Activated T-helper 2 cell treated with anti-CD3 and anti-CD28 coated beads, Interferon-gamma antibody, Interleukin-2, Interleukin-4, amounts not matched to agents 10 μg/mL and 5 μg/mL and 100 μg/mL, durations not matched to agents 14 hours and 24 hours and 36 hours (primary cell): ENCODE results near the gene WASF3. TPM values are rescaled to one million over a fixed set of nuclear protein-coding genes. Genes with fewer than 3 reads are reported as not detected.

Experiments used
- DNase-seq: peaks from one replicate; pipeline ENCODE4 v3.0.0; 2021; ENCODE audit warnings: low spot score
- H3K27ac Mint-ChIP-seq: one replicate; pipeline ENCODE4 v1.8.0; 2021; ENCODE audit warnings: mixed read lengths
- H3K27me3 Mint-ChIP-seq: one replicate; pipeline ENCODE4 v1.8.0; 2021; ENCODE audit warnings: low read depth, mixed read lengths
- H3K36me3 Mint-ChIP-seq: one replicate; pipeline ENCODE4 v1.8.0; 2021; ENCODE audit warnings: low read depth, mixed read lengths
- H3K4me1 Mint-ChIP-seq: one replicate; pipeline ENCODE4 v1.8.0; 2021; ENCODE audit warnings: low read depth, mixed read lengths
- H3K4me3 Mint-ChIP-seq: one replicate; pipeline ENCODE4 v1.8.0; 2021; ENCODE audit warnings: low read depth, mild to moderate bottlenecking, moderate library complexity, mixed read lengths
- H3K9me3 Mint-ChIP-seq: one replicate; pipeline ENCODE4 v1.8.0; 2021; ENCODE audit warnings: mixed read lengths
- intact Hi-C: fragments of 100-400 bp; cut with micrococcal nuclease; formaldehyde crosslinking; loops from one replicate; pipeline ENCODE4 v1.15.1; 2023
- total RNA-seq: library from RNA; stranded (reverse); gene quantifications from 2 replicates; pipeline ENCODE4 v1.2.3, GENCODE V29; 2022

WASF3 gene
- total RNA-seq, 1 donor from 2014 or later = 0.25 TPM

DNA sequence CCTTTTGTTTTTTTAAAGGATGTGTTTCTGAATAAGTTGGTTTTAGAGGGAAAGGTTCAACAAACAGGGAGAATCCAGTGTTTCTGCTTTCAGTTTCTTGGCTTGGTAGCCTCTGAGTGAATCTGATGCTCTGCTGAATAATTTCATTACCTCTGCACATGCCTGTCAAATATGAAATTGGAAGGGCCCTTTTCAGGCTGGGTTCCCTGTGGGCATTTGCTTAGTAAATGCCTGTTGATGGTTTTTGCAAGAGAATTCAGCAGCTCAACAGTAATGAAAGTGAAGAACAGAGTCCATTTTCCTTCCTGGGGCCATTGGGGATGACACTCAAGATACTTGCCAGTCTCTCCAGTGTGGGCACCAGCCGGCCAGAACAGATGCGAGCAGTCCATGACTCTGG lies 128.8 kb downstream of the WASF3 start:
- Mint-ChIP-seq H3K4me3 (no peak overlapping the region), H3K9me3 (peaks cover 10% of the 10 kb centered on the region), H3K27me3 (no peaks in the 10 kb centered on the region), H3K4me1 (no peaks in the 10 kb centered on the region), H3K36me3 (no peaks in the 10 kb centered on the region), H3K27ac (no peak overlapping the region)
- no peak for DNase-seq
- intact Hi-C loops = no loop called here

DNA sequence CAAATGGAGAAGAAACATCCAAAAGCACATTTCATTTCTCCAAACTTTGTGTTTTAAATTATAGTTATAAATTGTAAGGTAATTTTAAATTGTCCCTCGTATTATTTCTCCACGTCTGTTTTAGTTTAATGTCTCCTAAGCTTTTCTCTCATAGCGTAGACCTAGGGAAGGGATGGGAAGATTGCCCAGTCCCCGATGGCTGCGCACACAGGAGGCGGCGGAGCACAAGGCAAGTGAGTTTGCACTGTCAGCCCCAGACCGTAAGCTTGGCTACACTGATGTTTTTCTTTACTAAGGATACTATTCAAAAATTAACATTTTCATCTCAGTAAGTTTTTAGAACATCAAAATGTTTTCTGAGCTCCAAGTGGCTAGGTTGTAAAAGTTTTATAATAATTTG lies 130.8 kb downstream of the WASF3 start:
- Mint-ChIP-seq H3K36me3 (no peaks in the 10 kb centered on the region), H3K27me3 (no peaks in the 10 kb centered on the region), H3K9me3 (peaks cover 16% of the 10 kb centered on the region), H3K4me1 (no peaks in the 10 kb centered on the region), H3K27ac (no peak overlapping the region), H3K4me3 (no peak overlapping the region)
- intact Hi-C loops = no loop called here
- DNase-seq = no peak

DNA sequence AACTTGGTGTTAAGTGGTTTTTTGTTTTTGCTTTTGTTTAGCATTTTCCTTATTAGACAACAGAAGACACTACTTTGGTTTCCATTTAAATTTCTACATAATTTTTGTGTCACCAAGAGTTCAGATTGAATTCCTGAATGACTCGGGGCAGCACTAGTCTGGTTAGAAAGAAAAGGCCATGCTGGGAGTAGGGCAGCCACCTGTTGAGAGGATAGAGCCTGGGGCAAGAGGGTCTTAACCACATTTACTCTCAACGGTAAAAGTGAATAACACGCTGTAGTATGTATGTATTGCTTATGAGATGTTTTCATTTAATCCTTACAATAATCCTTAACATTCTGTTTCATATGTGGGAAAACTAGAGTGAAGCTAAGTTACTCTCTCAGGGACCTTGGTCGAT lies 131.5 kb downstream of the WASF3 start:
- Mint-ChIP-seq H3K9me3 (peaks cover 16% of the 10 kb centered on the region), H3K27me3 (no peaks in the 10 kb centered on the region), H3K36me3 (no peaks in the 10 kb centered on the region), H3K4me3 (no peak overlapping the region), H3K4me1 (no peaks in the 10 kb centered on the region), H3K27ac (no peak overlapping the region)
- DNase-seq = no peak
- intact Hi-C loops = no loop called here

DNA sequence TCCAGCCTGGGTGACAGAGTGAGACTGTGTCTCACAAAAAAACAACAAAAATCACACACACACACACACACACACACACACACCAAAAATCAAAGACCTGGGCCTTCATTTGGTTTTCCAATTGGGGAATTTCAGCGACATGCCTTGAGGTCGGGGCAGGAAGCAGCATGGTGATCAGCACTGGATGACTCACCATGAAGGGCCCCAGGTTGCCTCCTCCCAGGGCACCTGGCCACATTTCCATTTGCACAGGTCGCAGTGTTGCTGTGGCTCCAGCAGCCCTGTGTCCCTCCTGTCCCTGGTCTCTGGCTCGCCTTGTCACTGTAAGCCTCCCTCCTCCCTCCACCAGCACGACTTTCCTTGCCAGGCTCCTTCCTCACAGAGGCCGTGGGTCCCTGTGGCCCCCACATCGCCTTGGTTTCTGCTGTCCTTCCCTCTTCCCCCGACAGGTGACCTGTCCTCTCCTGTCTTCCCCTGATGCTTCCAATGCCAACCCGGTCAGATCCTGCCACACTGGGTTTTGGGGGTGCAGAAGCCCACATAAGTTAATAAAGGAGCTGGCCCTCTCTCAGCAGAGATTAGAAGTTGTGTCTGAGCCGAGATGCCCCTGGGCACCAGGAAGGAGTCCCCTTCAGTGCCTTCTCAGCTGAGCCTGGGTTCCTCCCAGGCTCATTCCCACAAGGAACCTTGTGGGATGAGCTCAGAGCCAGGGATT lies 136.4 kb downstream of the WASF3 start:
- Mint-ChIP-seq H3K9me3 (peaks cover 16% of the 10 kb centered on the region), H3K27me3 (no peaks in the 10 kb centered on the region), H3K4me1 (peaks cover 2% of the 10 kb centered on the region), H3K27ac (no peak overlapping the region), H3K4me3 (no peak overlapping the region), H3K36me3 (no peaks in the 10 kb centered on the region)
- DNase-seq = no peak
- intact Hi-C loops = no loop called here

DNA sequence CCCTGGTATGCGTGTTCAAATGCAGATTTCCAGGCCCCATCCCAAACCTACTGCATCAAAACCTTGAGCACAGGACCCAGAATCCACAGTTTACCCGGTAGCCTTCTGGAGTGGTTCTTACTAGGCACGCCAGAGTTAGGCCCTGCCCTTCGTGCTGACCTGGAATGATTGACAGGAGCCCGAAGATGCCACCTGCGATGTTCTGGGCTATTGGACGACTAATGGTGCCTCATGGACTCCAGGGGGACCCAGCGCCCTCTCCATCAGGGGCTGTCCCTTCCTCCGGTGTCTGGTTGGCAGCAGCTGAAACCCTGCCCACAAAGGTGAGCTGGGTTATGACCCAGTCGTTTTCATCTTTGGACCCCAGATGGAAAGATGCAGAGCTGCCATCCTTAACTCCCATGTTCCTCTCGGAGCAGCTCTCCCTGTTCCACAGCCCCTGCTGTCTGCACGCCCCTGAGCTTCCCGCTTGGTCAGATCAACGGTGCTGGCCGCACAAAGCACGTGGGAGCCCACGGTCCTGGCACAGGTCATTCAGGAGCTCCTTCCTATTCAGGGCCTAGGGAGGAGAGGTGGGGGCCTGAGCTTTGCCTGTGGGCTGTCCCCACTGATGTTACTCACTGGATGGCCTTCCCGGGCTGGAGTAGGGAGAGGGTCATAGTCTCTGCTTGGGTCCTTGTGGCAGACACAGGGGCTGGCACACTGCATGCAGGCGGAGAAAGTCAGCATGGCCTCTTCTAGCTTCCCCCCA lies 137.3 kb downstream of the WASF3 start:
- Mint-ChIP-seq H3K36me3 (no peaks in the 10 kb centered on the region), H3K27ac (no peak overlapping the region), H3K4me3 (no peak overlapping the region), H3K9me3 (peaks cover 16% of the 10 kb centered on the region), H3K27me3 (no peaks in the 10 kb centered on the region), H3K4me1 (peaks cover 2% of the 10 kb centered on the region)
- DNase-seq = no peak
- intact Hi-C loops = no loop called here

DNA sequence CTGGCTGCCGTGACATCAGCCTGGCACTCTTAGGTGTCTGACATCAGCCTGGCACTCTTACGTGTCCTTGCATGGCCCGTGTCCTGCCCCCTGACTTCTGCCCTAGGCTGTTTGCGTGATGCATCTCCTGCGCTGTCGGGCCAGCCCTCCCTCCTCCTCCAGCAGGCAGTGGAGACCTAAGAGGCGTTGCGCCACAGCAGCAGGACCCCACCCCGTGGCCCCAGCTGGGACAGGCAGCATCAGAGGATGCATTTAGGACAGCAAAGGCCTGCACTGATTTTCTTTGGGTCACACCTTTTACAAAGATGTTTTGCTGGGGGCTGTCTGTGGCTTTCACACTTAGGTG lies 137.8 kb downstream of the WASF3 start:
- intact Hi-C loops = no loop called here
- DNase-seq = no peak
- Mint-ChIP-seq H3K36me3 (no peaks in the 10 kb centered on the region), H3K9me3 (peaks cover 10% of the 10 kb centered on the region), H3K27ac (no peak overlapping the region), H3K4me3 (no peak overlapping the region), H3K4me1 (peaks cover 2% of the 10 kb centered on the region), H3K27me3 (no peaks in the 10 kb centered on the region)

DNA sequence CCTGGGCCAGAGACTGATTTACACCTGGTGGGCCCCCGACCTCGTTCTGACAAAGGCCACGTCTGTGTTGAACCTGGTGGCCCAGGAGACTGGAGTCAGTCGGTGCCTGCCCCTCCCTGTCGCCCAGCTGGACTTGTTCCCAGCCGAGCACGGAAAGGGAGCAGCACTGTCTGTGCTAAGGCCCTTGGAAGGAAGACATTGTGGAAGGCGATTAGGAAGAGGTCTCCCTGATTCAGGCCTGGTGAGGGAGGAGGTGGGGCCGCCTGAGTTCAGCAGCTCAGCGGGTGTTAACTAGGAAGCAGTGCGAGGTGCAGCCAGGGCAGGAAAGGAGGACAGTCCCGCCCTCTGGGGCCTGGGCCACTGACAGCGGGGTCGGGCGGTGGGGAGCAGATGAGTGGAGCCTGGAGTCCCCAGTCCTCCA lies 138.4 kb downstream of the WASF3 start:
- DNase-seq = no peak
- intact Hi-C loops = no loop called here
- Mint-ChIP-seq H3K27ac (no peak overlapping the region), H3K27me3 (no peaks in the 10 kb centered on the region), H3K36me3 (no peaks in the 10 kb centered on the region), H3K9me3 (peaks cover 10% of the 10 kb centered on the region), H3K4me1 (peaks cover 2% of the 10 kb centered on the region), H3K4me3 (no peak overlapping the region)

DNA sequence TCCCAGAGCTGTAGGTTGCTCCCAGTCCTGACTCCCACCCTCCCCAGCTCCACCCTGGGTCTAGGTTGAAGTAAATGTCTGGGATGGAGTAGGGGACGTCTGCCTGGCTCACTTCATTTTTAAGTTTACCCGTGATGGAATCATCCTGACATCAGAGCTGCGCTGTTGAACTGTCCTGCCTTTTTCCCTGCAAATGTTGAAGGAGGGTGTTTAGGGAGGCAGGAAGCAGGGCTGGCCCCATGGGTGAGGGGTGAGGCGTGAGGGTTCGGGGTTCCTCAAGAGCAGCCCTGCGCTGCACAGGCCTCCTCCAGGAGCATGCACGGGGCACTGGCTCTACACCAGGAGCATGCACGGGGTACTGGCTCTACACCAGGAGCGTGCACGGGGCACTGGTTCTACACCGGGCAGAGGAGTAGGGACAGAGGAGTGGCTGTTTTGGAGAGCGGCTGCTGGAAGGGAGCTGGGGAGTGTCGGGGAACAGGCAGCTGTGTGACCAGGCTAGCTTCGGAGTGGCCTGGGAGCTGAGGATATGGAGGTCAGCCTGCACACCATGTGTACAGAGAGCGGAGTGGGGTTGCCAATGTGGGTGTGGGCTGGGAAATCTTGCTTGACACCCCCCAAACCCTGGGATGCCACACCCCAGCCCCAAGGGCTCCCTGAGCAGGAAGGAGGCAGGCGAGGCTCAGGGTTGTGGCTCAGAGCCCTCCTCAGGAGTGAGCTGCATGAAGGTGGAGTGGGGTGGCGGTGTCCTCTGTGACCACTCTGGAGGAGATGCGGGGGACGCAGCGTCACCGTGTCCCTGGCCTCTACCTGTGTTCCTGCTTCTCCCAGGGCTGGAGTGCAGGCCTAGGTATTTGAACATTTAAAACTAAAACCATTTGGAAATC lies 139.8 kb downstream of the WASF3 start:
- intact Hi-C loops = no loop called here
- Mint-ChIP-seq H3K27ac (no peak overlapping the region), H3K4me3 (no peak overlapping the region), H3K27me3 (peaks cover 2% of the 10 kb centered on the region), H3K4me1 (peaks cover 2% of the 10 kb centered on the region), H3K36me3 (no peaks in the 10 kb centered on the region), H3K9me3 (no peaks in the 10 kb centered on the region)
- no peak for DNase-seq

DNA sequence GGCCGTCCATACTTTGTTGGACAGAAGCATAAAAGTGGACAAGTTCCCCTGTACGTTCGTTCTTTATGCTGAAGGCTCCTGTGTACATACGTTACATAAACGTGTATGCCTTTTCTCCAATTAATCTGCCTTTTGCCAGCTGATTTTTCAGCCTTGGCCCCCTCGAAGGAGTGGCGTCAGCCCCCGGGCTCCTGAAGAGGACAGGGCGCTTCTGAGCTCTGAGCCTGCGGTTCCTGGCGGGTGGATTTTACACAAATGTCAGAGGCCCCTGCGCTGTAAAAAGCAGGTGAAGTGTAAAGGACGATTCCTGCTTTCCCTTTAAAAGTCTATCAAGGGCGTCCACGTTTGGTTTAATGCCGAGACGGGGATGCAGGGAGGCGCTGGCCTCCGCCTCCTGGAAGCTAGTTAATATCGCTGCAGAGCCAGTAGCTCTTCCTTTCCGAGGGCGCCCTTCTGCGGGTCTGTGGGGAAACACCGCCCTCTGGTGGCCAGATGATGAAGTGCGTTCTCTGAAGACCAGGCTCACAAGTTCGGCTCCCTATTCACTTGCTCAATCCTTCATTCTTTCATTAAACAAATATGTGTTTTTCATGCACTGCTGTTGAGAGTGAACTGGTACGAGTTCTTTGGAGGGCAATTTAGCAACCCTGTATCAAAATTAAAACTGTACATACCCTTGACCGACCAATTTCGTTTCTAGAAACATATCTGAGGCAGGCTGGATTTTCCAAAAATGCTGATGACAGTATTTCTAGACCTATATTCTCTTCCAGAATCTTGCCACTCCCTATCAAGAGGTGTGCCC lies 141.1 kb downstream of the WASF3 start:
- H3K4me3 Mint-ChIP-seq = no peak overlapping the region
- no peak overlapping the region for H3K27ac Mint-ChIP-seq
- DNase-seq = peak; percentile 69
- peaks cover 2% of the 10 kb centered on the region for H3K4me1 Mint-ChIP-seq
- H3K27me3 Mint-ChIP-seq = peaks cover 6% of the 10 kb centered on the region
- intact Hi-C loops = loop anchor here (1.0 kb wide), 2 partner anchors 216 to 512 kb away; no protein-coding TSS in a partner anchor
- H3K36me3 Mint-ChIP-seq = no peaks in the 10 kb centered on the region
- no peaks in the 10 kb centered on the region for H3K9me3 Mint-ChIP-seq

DNA sequence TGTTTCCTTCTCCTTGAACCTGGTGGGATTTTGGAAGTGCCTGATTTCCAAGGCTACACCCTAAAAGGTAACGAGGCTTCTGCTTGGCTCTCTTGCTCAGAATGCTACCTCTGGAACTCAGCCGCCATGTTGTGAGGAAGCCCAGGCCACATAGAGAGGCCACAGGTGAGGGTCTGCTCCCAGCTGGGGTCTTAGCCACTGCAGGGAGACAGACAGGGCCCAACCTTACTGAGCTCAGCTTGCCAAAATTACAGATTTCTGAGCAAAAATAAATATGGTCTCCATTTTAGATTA lies 141.7 kb downstream of the WASF3 start:
- Mint-ChIP-seq H3K9me3 (no peaks in the 10 kb centered on the region), H3K36me3 (no peaks in the 10 kb centered on the region), H3K4me1 (peaks cover 2% of the 10 kb centered on the region), H3K27me3 (peaks cover 6% of the 10 kb centered on the region), H3K27ac (no peak overlapping the region), H3K4me3 (no peak overlapping the region)
- intact Hi-C loops = no loop called here
- DNase-seq = no peak

DNA sequence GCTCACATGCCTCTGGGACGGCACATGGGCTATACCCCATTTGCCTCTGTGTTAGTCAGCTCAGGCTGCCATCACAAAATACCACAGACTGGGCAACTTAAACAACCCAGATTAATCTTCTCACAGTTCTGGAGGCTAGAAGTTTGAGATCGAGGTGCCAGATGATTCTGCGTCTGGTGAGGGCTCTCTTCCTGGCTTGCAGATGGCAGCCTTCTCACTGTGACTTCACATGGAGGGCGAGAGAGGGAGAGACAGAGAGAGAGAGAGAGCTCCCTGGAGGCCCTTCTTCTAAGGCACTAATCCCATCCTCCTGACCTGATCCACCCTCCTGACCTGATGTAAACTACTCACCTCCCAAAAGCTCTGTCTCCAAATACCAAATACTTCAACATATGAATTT lies 148.1 kb downstream of the WASF3 start:
- no peak overlapping the region for H3K4me3 Mint-ChIP-seq
- H3K27ac Mint-ChIP-seq = no peak overlapping the region
- H3K9me3 Mint-ChIP-seq = no peaks in the 10 kb centered on the region
- H3K36me3 Mint-ChIP-seq = no peaks in the 10 kb centered on the region
- intact Hi-C loops = no loop called here
- peaks cover 6% of the 10 kb centered on the region for H3K27me3 Mint-ChIP-seq
- no peaks in the 10 kb centered on the region for H3K4me1 Mint-ChIP-seq
- no peak for DNase-seq

DNA sequence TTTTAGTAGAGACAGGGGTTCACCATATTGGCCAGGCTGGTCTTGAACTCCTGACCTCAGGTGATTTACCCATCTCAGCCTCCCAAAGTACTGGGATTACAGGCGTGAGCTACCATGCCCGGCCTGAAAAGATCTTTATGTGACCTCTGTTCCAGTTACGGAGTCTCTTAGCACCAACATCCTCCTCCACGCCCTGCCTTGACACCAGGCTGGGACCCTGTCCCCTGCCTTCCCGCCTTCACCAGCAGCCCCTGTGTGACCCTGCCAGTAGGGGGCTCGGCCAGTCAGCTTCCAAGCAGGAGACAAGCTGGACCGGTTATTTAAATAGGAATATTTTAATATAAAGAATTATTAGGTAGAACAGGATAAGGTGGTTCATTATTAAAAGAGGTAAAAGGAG lies 148.9 kb downstream of the WASF3 start:
- Mint-ChIP-seq H3K27ac (no peak overlapping the region), H3K27me3 (peaks cover 3% of the 10 kb centered on the region), H3K4me3 (no peak overlapping the region), H3K36me3 (no peaks in the 10 kb centered on the region), H3K9me3 (no peaks in the 10 kb centered on the region), H3K4me1 (no peaks in the 10 kb centered on the region)
- no peak for DNase-seq
- intact Hi-C loops = no loop called here
